Measurements from ENCODE around the gene PTK7. TPM values are rescaled to one million over a fixed set of nuclear protein-coding genes. Genes with fewer than 3 reads are reported as not detected.

PTK7 gene
- total RNA-seq, 2 experiments from 2014 or later, result 1.2 to 1.6 TPM

DNA sequence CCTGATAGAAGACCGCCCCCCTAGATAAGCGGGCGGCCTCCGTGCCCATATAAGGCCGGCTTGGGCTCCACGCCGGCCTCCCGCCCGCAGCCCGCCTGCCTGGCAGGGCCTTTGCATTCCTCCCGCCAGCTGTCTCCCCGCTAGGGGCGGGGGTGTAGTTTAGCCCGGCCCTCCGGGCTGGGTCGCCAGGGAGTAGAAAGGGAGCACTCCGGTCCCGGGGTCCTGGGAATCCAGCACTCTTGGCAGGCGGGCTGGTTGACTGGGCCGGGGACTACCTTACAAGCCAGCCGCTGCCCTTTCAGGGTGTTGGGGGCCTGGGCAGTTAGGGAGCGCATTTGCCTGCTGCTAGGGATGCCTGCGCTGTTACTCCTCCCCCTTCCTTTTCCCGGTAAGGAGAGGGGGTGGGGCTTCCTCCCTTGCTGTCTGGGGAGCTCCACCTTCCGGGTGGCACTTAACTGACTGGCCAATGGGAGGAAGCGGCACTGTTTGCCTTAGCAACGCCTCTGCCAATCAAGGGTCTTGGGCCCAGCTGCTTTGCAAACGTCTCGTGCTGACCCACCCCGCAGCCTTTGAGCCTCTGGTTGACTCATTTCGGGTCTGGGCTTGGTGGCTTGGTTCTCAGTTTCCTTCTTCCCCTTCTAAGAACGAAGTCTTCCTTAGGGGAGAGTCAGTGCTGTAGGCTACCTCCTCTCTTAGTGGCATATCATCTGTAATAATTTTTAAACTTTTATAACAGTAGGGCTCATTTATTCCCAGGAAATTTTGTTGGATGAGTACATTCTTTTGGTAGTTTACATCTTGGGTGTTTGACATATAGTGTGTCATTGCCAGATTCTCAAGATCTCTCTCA, 98.4 kb downstream of the PTK7 start:
- peaks cover 52% of the 10 kb centered on the region for H3K4me1 ChIP-seq (ENCODE audit: insufficient read depth, low read length)
- H3K27me3 ChIP-seq (ENCODE audit: control insufficient read depth in 1 of 2, insufficient read depth in 2 of 2, low read length in 2 of 2), result no peaks in the 10 kb centered on the region
- TF ChIP-seq, protein P1, sequence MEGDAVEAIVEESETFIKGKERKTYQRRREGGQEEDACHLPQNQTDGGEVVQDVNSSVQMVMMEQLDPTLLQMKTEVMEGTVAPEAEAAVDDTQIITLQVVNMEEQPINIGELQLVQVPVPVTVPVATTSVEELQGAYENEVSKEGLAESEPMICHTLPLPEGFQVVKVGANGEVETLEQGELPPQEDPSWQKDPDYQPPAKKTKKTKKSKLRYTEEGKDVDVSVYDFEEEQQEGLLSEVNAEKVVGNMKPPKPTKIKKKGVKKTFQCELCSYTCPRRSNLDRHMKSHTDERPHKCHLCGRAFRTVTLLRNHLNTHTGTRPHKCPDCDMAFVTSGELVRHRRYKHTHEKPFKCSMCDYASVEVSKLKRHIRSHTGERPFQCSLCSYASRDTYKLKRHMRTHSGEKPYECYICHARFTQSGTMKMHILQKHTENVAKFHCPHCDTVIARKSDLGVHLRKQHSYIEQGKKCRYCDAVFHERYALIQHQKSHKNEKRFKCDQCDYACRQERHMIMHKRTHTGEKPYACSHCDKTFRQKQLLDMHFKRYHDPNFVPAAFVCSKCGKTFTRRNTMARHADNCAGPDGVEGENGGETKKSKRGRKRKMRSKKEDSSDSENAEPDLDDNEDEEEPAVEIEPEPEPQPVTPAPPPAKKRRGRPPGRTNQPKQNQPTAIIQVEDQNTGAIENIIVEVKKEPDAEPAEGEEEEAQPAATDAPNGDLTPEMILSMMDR (IDR thresholded peaks at IDR 0.05), result no peak
- ChIA-PET CTCF (interaction anchor here (1.0 to 1.7 kb wide), 4 partner anchors 8 to 224 kb away, joined by 3 to 6 read pairs (median 3); partner anchors contain the start of gene DNPH1), POLR2A (interaction anchor here (0.6 to 2.7 kb wide), 19 partner anchors 8 to 1082 kb away, joined by 3 to 17 read pairs (median 5); partner anchors contain the start of genes ABCC10, CNPY3, CUL7 and DNPH1)
- Mint-ChIP-seq H3K4me3 (peak overlapping the region; percentile 89), H3K27ac (peak overlapping the region; percentile 88), H3K4me1 (ENCODE audit: low read depth) (peaks cover 42% of the 10 kb centered on the region), H3K9me3 (no peaks in the 10 kb centered on the region), H3K36me3 (ENCODE audit: low read depth) (peaks cover 61% of the 10 kb centered on the region), H3K27me3 (no peaks in the 10 kb centered on the region)
- H3K4me3 ChIP-seq (ENCODE audit: low read length), result peak overlapping the region; percentile 83
- DNase-seq (peak; percentile 73 to 99 (median 91)), ATAC-seq (ENCODE audit: poor library complexity) (peak; percentile 51)
- peaks cover 40% of the 10 kb centered on the region for H3K36me3 ChIP-seq (ENCODE audit: insufficient read depth, low read length)
- H3K9me3 ChIP-seq (ENCODE audit: control insufficient read depth in 1 of 2, insufficient read depth in 1 of 2, low read length in 2 of 2), result no peaks in the 10 kb centered on the region
- peak overlapping the region; percentile 78 to 83 for H3K27ac ChIP-seq (ENCODE audit: low read depth in 1 of 2, low read length in 2 of 2)
- intact Hi-C loops (cut with DNase I, micrococcal nuclease), result loop anchor here (1.0 to 10.0 kb wide), 8 partner anchors 8 to 1122 kb away; partner anchors contain the start of genes BICRAL (in 1 of the 2), CUL9 (in 1 of the 2), KLHDC3 (in 1 of the 2) and MEA1 (in 1 of the 2)

DNA sequence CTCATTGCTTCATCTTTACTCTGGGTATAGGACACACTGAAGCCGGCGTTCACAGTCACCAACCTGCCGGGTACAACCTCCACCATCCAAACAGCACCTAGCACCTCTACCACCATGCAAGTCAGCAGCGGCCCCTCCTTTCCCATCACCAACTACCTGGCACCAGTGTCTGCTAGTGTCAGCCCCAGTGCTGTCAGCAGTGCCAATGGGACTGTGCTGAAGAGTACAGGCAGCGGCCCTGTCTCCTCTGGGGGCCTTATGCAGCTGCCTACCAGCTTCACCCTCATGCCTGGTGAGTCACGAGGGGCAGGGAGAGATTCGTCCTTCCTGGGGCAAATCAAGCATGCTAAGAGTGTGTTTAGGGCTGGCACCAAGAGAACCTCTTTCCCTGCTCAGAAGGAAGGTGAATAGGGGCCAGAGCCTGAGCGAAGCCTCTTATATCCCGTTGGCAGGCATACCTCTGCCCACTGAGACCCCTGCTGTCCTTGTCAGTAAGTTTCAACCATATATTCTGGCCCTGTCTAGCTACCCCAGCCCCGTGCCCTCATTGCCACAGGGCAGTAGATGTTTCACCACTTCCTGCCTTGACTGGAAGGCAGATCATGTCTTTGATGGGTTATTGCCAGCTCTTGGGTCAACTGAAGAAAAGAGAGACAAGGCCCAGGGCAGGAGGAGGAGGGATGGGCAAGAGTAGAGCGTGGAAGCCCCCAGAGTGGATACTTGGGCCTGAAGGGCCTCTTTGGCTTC, 99.7 kb downstream of the PTK7 start:
- no peaks in the 10 kb centered on the region for H3K27me3 Mint-ChIP-seq
- TF ChIP-seq, protein P1 (IDR thresholded peaks at IDR 0.05), result no peak
- Histone ChIP-seq H3K36me3 (ENCODE audit: insufficient read depth, low read length) (peaks cover 43% of the 10 kb centered on the region), H3K27ac (ENCODE audit: low read depth in 1 of 2, low read length in 2 of 2) (no peak overlapping the region), H3K9me3 (ENCODE audit: control insufficient read depth in 1 of 2, insufficient read depth in 1 of 2, low read length in 2 of 2) (no peaks in the 10 kb centered on the region), H3K4me3 (ENCODE audit: low read length) (no peak overlapping the region), H3K4me1 (ENCODE audit: insufficient read depth, low read length) (peaks cover 42% of the 10 kb centered on the region), H3K27me3 (ENCODE audit: control insufficient read depth in 1 of 2, insufficient read depth in 2 of 2, low read length in 2 of 2) (no peaks in the 10 kb centered on the region)
- H3K36me3 Mint-ChIP-seq (ENCODE audit: low read depth), result peaks cover 63% of the 10 kb centered on the region
- intact Hi-C loops (cut with DNase I, micrococcal nuclease), result loop anchor here in 1 of 2 experiments (2.0 to 10.0 kb wide), 2 partner anchors 193 to 391 kb away; partner anchors contain the start of genes BICRAL and ZNF318
- peaks cover 40% of the 10 kb centered on the region for H3K4me1 Mint-ChIP-seq (ENCODE audit: low read depth)
- CTCF ChIA-PET, result interaction anchor here (1.2 kb wide), 1 partner anchor 48 kb away, joined by 3 read pairs; no protein-coding TSS in a partner anchor
- H3K4me3 Mint-ChIP-seq, result peak overlapping the region; percentile 2
- ATAC-seq (ENCODE audit: poor library complexity) (no peak), DNase-seq (no peak)
- H3K27ac Mint-ChIP-seq, result peak overlapping the region; percentile 30
- H3K9me3 Mint-ChIP-seq, result no peaks in the 10 kb centered on the region
- POLR2A ChIA-PET, result interaction anchor here (1.6 to 2.6 kb wide), 2 partner anchors 117 to 246 kb away, joined by 6 to 17 read pairs; partner anchors contain the start of genes CNPY3, KLC4 and MRPL2

DNA sequence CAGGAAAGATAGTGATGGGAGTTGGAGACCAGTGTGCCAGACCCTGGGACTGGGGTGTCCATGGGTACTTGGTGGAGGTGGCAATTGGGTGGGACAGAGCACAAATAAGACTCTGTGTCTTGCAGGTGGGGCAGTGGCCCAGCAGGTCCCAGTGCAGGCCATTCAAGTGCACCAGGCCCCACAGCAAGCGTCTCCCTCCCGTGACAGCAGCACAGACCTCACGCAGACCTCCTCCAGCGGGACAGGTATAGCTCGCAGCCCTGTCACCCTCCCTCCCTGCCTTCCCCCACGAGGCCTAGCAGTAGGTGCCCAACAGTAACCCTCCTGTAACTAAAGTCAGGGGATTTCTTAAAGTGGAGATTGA, 100.3 kb downstream of the PTK7 start:
- Mint-ChIP-seq H3K27me3 (no peaks in the 10 kb centered on the region), H3K4me1 (ENCODE audit: low read depth) (peaks cover 43% of the 10 kb centered on the region), H3K27ac (peak overlapping the region; percentile 24), H3K9me3 (no peaks in the 10 kb centered on the region), H3K36me3 (ENCODE audit: low read depth) (peaks cover 63% of the 10 kb centered on the region), H3K4me3 (peak overlapping the region; percentile 2)
- peaks cover 43% of the 10 kb centered on the region for H3K36me3 ChIP-seq (ENCODE audit: insufficient read depth, low read length)
- intact Hi-C loops (cut with DNase I, micrococcal nuclease), result loop anchor here in 1 of 2 experiments (10.0 kb wide), 1 partner anchor 392 kb away; the partner anchor contains the start of gene BICRAL
- TF ChIP-seq, protein P1 (IDR thresholded peaks at IDR 0.05), result no peak
- H3K9me3 ChIP-seq (ENCODE audit: control insufficient read depth in 1 of 2, insufficient read depth in 1 of 2, low read length in 2 of 2), result no peaks in the 10 kb centered on the region
- peak in 1 of 14 experiments; percentile 27 for DNase-seq
- peaks cover 46% of the 10 kb centered on the region for H3K4me1 ChIP-seq (ENCODE audit: insufficient read depth, low read length)
- CTCF ChIA-PET, result interaction anchor here (0.6 kb wide), 1 partner anchor 127 kb away, joined by 3 read pairs; no protein-coding TSS in a partner anchor
- no peak for ATAC-seq (ENCODE audit: poor library complexity)
- no peak overlapping the region for H3K27ac ChIP-seq (ENCODE audit: low read depth in 1 of 2, low read length in 2 of 2)
- POLR2A ChIA-PET, result no interaction called here
- H3K4me3 ChIP-seq (ENCODE audit: low read length), result no peak overlapping the region
- H3K27me3 ChIP-seq (ENCODE audit: control insufficient read depth in 1 of 2, insufficient read depth in 2 of 2, low read length in 2 of 2), result no peaks in the 10 kb centered on the region
